Gastroesophageal sphincter (tissue), 4 donors: ENCODE measurements around the gene MRPL19. TPM values are rescaled to one million over a fixed set of nuclear protein-coding genes. Genes with fewer than 3 reads are reported as not detected.
"Not testable (repeated sequence)": the region's sequence is repeated elsewhere in the genome, so short reads cannot be mapped to it uniquely, and the experiment has no call there.

Experiments used
- ATAC-seq: fragments of 150-250 bp; one replicate; pipeline ENCODE4 v1.9.1; 2016; ENCODE audit warnings: mild to moderate bottlenecking, moderate library complexity
- H3K27ac ChIP-seq, 4 donors: fragments of 200-600 bp; sonication (generic) in 3 of 4; 1 replicate in 3 of 4; 2 replicates in 1 of 4; pipeline ENCODE4 v1.5.1; 2016 to 2019
- H3K27me3 ChIP-seq: fragments of 200-600 bp; sonication (generic); one replicate; pipeline ENCODE4 v1.5.1; 2019
- H3K36me3 ChIP-seq, 2 donors: fragments of 200-600 bp; sonication (generic); one replicate each; pipeline ENCODE4 v1.5.1; 2019; ENCODE audit warnings: control low read depth in 1 of 2
- H3K4me1 ChIP-seq, 3 donors: fragments of 200-600 bp; sonication (generic); 1 replicate in 2 of 3; 2 replicates in 1 of 3; pipeline ENCODE4 v1.5.1; 2016 to 2019; ENCODE audit warnings: control low read depth in 2 of 3
- H3K4me3 ChIP-seq, 2 donors: fragments of 200-600 bp; sonication (generic); one replicate each; pipeline ENCODE4 v1.5.1; 2019; ENCODE audit warnings: mild to moderate bottlenecking in 1 of 2, moderate library complexity in 1 of 2
- H3K9me3 ChIP-seq, 3 donors: fragments of 200-600 bp; sonication (generic); one replicate each; pipeline ENCODE4 v1.5.1; 2017 to 2019; ENCODE audit warnings: control low read depth in 2 of 3
- EP300 ChIP-seq: sonication (generic); formaldehyde crosslinking; IDR thresholded peaks from one replicate; pipeline ENCODE4 v1.6.1; 2017; ENCODE audit warnings: antibody characterized with exemption, mild to moderate bottlenecking
- POLR2A ChIP-seq, 2 donors: fragments of 450-650 bp; IDR thresholded peaks; one replicate each; pipeline ENCODE4 v1.6.1; 2017; ENCODE audit warnings: antibody characterized with exemption in 2 of 2, mild to moderate bottlenecking in 2 of 2, moderate library complexity in 1 of 2
- POLR2AphosphoS5 ChIP-seq: sonication (generic); formaldehyde crosslinking; IDR thresholded peaks from one replicate; pipeline ENCODE4 v1.6.1; 2017; ENCODE audit warnings: antibody characterized with exemption
- WGBS, 2 donors: methylation state at CpG; one replicate each; pipeline ENCODE4 v1.1.5; 2018; ENCODE audit warnings: low coverage in 1 of 2; 5-methylcytosine and 5-hydroxymethylcytosine counted together
- total RNA-seq, 4 donors: library from RNA; depleted of rRNA; stranded (reverse); fragments of >200 nt; gene quantifications; one replicate each; pipeline ENCODE4 v1.1.0, GENCODE V29; 2016
- TF ChIP-seq, protein P1 (sequence below), 4 experiments: fragments of 200-600 bp in 2 of 4; fragments of 450-650 bp in 2 of 4; sonication (generic) in 1 of 4; IDR thresholded peaks; one replicate each; pipeline ENCODE4 v1.5.1; 2017 to 2019; ENCODE audit warnings: antibody characterized with exemption in 4 of 4, mild to moderate bottlenecking in 2 of 4, moderate library complexity in 2 of 4

MRPL19 gene
- total RNA-seq, 4 donors from 2014 or later: 33.4 to 54.5 (median 50.5) TPM

DNA sequence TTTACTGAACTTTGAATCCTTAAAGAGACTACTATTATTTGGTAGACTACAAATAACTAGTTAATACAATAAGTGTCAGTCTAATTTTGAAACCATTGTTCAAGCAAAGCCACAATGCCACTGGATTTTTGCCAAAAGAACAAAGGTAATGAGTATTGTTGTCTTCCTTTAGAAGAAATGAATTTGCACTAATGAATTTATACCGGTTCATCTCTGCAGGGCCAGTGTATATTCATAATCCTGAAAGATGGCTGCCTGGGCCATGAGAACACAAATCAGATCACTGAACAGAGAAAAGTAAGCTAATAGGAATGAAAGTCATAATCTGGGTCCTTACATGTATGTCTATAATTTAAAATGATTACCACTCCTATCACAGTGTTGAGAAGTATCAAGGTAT is 33.0 kb downstream of the MRPL19 start:
- 81 to 92% methylated on average over 1 of the region's 1 CpG for whole genome bisulfite sequencing, 2 donors
- no peaks in the 10 kb centered on the region for H3K9me3 ChIP-seq
- peaks cover 0 to 6% (median 0%) of the 10 kb centered on the region in 3 donors for H3K4me1 ChIP-seq
- ATAC-seq: no peak
- TF ChIP-seq EP300: no peak
- TF ChIP-seq POLR2AphosphoS5: no peak
- TF ChIP-seq, protein P1, sequence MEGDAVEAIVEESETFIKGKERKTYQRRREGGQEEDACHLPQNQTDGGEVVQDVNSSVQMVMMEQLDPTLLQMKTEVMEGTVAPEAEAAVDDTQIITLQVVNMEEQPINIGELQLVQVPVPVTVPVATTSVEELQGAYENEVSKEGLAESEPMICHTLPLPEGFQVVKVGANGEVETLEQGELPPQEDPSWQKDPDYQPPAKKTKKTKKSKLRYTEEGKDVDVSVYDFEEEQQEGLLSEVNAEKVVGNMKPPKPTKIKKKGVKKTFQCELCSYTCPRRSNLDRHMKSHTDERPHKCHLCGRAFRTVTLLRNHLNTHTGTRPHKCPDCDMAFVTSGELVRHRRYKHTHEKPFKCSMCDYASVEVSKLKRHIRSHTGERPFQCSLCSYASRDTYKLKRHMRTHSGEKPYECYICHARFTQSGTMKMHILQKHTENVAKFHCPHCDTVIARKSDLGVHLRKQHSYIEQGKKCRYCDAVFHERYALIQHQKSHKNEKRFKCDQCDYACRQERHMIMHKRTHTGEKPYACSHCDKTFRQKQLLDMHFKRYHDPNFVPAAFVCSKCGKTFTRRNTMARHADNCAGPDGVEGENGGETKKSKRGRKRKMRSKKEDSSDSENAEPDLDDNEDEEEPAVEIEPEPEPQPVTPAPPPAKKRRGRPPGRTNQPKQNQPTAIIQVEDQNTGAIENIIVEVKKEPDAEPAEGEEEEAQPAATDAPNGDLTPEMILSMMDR (IDR thresholded peaks at IDR 0.05): no peak
- TF ChIP-seq POLR2A (IDR thresholded peaks at IDR 0.05): no peak
- peaks cover 0 to 56% of the 10 kb centered on the region in 2 donors for H3K36me3 ChIP-seq
- H3K4me3 ChIP-seq: no peak overlapping the region
- no peaks in the 10 kb centered on the region for H3K27me3 ChIP-seq
- no peak overlapping the region for H3K27ac ChIP-seq

DNA sequence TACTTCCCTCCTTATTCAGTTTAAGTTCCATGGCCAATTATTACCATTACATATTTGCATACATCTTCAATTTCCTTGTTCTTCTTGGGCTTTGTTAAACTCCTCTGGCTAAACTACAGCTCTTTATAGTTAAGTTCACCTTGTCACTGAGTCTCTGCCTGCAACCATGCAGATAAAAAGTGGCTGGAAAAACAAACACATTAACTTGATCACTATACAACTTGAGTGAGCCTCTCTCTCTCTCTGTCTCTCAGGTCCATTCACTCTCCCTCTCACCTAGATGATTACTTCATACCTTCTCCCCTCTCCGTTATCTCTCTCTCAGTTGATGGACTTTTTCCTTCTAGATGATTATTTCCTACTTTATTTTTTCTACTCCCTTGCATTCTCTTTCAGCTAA is 33.8 kb downstream of the MRPL19 start:
- Histone ChIP-seq H3K27ac (no peak overlapping the region), H3K9me3 (no peaks in the 10 kb centered on the region), H3K4me1 (peaks cover 0 to 6% (median 0%) of the 10 kb centered on the region in 3 donors), H3K36me3 (peaks cover 0 to 63% of the 10 kb centered on the region in 2 donors), H3K27me3 (no peaks in the 10 kb centered on the region), H3K4me3 (no peak overlapping the region)
- WGBS, 2 donors: 76 to 100% methylated on average over 1 of the region's 1 CpG
- TF ChIP-seq, protein P1 (IDR thresholded peaks at IDR 0.05): no peak
- TF ChIP-seq EP300 (no peak), POLR2A (IDR thresholded peaks at IDR 0.05) (no peak), POLR2AphosphoS5 (no peak)
- no peak for ATAC-seq

GRCh38 chr2:75683430-75683829 is 36.8 kb downstream of the MRPL19 start:
- not testable (repeated sequence) for ATAC-seq, H3K4me1 ChIP-seq, H3K9me3 ChIP-seq, H3K4me3 ChIP-seq, H3K27ac ChIP-seq, H3K27me3 ChIP-seq
- H3K36me3 ChIP-seq: peaks cover 0 to 91% of the 10 kb centered on the region in 2 donors
- 86 to 98% methylated on average over 5 of the region's 5 CpGs for WGBS, 2 donors

DNA sequence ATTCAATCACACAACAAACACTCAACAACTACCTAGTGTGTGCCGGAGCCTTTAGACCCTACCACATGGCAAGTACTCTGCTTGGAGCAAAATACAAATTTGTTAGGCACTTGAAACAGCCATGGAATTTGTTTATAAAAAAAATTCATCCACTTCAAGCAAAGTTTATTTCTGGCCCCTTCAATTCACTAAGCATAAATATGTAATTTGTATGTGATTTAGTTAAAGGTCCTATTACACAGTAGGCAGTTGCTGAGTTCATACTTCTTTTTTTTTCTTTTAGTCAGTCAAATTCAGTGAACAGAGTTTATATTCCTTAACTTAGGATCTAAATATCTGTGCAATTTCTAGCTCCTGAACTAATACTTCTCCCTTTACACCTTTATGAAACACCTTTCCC is 41.6 kb downstream of the MRPL19 start:
- Histone ChIP-seq H3K36me3 (peaks cover 4 to 90% of the 10 kb centered on the region in 2 donors), H3K4me3 (no peak overlapping the region), H3K27ac (no peak overlapping the region), H3K4me1 (no peaks in the 10 kb centered on the region), H3K9me3 (no peaks in the 10 kb centered on the region), H3K27me3 (no peaks in the 10 kb centered on the region)
- 64 to 73% methylated on average over 1 of the region's 1 CpG for WGBS, 2 donors
- no peak for ATAC-seq
- no peak for TF ChIP-seq EP300
- no peak for TF ChIP-seq POLR2AphosphoS5
- no peak for TF ChIP-seq POLR2A (IDR thresholded peaks at IDR 0.05)
- TF ChIP-seq, protein P1 (IDR thresholded peaks at IDR 0.05): no peak

DNA sequence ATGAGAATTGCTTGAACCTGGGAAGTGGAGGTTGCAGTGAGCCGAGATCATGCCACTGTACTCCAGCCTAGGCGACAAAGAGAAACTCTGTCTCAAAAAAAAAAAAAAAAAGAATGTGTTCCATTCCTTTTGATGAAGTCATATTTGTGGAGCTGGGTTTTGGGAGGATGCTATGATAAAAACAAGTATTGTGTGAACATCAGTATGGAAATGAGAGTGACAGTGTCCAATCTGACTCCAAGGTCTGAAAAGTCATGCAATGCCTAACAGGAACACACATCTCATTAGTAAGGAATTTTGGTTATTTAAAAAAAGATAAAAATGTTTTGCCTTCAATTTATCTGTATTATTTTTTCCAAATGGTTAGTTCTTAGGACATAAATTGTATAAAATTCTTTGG is 52.3 kb downstream of the MRPL19 start:
- Histone ChIP-seq H3K9me3 (peaks cover 0 to 5% (median 0%) of the 10 kb centered on the region in 3 donors), H3K27me3 (no peaks in the 10 kb centered on the region), H3K4me3 (no peak overlapping the region), H3K27ac (no peak overlapping the region), H3K4me1 (no peaks in the 10 kb centered on the region), H3K36me3 (peaks cover 6 to 98% of the 10 kb centered on the region in 2 donors)
- 100% methylated on average over 1 to 2 of the region's 2 CpGs for WGBS, 2 donors
- no peak for ATAC-seq
- TF ChIP-seq, protein P1 (IDR thresholded peaks at IDR 0.05): no peak
- TF ChIP-seq POLR2AphosphoS5: no peak
- no peak for TF ChIP-seq POLR2A (IDR thresholded peaks at IDR 0.05)
- no peak for TF ChIP-seq EP300
